Lower leg skin (tissue), 3 donors: Measurements from ENCODE around the gene NMT1.

Experiments used
- CTCF ChIP-seq, 3 donors: fragments of 450-650 bp; IDR thresholded peaks; one replicate each; pipeline ENCODE4 v1.5.1; 2016; ENCODE audit warnings: antibody characterized with exemption in 3 of 3, mild to moderate bottlenecking in 3 of 3, moderate library complexity in 2 of 3
- POLR2A ChIP-seq, 2 donors: fragments of 450-650 bp; IDR thresholded peaks; one replicate each; pipeline ENCODE4 v1.6.1; 2016 to 2017; ENCODE audit warnings: antibody characterized with exemption in 2 of 2, mild to moderate bottlenecking in 1 of 2, moderate library complexity in 1 of 2

DNA sequence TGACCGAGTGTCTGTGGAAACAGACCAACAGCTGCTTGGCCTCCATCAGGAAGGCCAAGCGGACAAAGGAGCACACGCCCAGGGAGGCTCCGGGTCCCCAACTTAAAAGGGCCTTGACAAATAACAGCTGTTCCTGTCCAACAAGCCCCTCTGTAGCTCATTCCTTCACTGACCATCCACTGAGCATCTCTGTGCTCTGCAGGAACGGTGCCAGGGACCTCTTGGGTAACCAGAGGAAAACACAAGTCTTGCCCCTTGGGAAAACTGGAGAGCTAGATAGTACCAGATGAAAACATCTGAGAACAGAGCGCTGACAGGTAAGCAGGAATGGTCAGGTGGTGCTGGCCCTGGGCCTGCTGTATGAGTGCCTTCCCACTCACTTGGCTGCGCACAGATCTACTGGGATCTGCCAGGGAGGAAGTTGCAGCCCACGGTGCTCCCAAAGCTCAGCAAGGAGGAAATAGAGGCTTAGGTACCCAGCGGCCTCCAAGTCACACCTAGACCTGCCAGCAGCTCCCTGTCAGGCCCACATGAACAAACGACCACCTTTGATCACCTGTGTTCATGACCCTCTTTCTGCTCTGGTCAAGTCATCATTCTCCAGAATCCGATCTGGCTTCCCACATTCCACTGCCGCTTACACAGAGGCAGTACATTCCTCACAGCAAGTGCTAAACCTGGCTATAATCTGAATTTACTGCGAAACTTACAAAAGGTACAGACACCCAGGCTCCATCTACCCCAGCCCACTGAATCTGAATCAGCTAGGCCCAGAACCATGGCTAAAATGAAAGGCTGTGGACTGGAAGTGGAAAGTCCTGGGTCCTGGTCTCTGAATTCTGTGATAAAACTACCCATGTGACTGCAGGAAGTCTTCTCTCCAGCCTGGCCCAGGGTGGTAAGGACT lies 22.1 kb upstream of the NMT1 start:
- TF ChIP-seq CTCF (IDR thresholded peaks at IDR 0.05) (no peak), POLR2A (IDR thresholded peaks at IDR 0.05) (no peak)
